Stimulated activated CD4-positive, alpha-beta T cell treated with anti-CD3 and anti-CD28 coated beads, Interleukin-4, amount 100 ng/mL, for 24 hours (primary cell): ENCODE data around the gene ANKDD1B.
"Not testable (repeated sequence)": the region's sequence is repeated elsewhere in the genome, so short reads cannot be mapped to it uniquely, and the experiment has no call there.

ENCODE experiments used
- DNase-seq: peaks from one replicate; pipeline ENCODE4 v3.0.0-alpha.2; 2020

ANKDD1B gene

GRCh38 chr5:75663579-75664284 is 52.5 kb downstream of the ANKDD1B start:
- DNase-seq: no peak

GRCh38 chr5:75664979-75665378 is 53.7 kb downstream of the ANKDD1B start:
- DNase-seq: no peak

GRCh38 chr5:75666801-75667200 is 55.5 kb downstream of the ANKDD1B start:
- no peak for DNase-seq

GRCh38 chr5:75667586-75667985 is 56.3 kb downstream of the ANKDD1B start:
- DNase-seq: no peak

GRCh38 chr5:75668445-75668844 is 57.2 kb downstream of the ANKDD1B start:
- no peak for DNase-seq

- DNase-seq: peak; percentile 69
Measured at GRCh38 chr5:75668977-75669689, 57.9 kb downstream of the ANKDD1B start.

- no peak for DNase-seq
Measured at GRCh38 chr5:75670577-75670976, 59.3 kb downstream of the ANKDD1B start.

GRCh38 chr5:75671506-75671905 is 60.3 kb downstream of the ANKDD1B start:
- no peak for DNase-seq

GRCh38 chr5:75672616-75673015 is 61.4 kb downstream of the ANKDD1B start:
- DNase-seq: no peak

GRCh38 chr5:75675783-75676182 is 64.5 kb downstream of the ANKDD1B start:
- DNase-seq: no peak

GRCh38 chr5:75677607-75678006 is 66.4 kb downstream of the ANKDD1B start:
- DNase-seq: no peak

GRCh38 chr5:75678155-75678554 is 66.9 kb downstream of the ANKDD1B start:
- DNase-seq: no peak

GRCh38 chr5:75681125-75681830 is 70.0 kb downstream of the ANKDD1B start:
- no peak for DNase-seq

GRCh38 chr5:75685141-75685540 is 73.9 kb downstream of the ANKDD1B start:
- no peak for DNase-seq

GRCh38 chr5:75686480-75686879 is 75.2 kb downstream of the ANKDD1B start:
- DNase-seq: no peak

- DNase-seq: no peak
Measured at GRCh38 chr5:75690669-75691068, 79.4 kb downstream of the ANKDD1B start.

- DNase-seq: no peak
Measured at GRCh38 chr5:75694781-75695180, 83.5 kb downstream of the ANKDD1B start.

- not testable (repeated sequence) for DNase-seq
Measured at GRCh38 chr5:75695472-75696351, 84.5 kb downstream of the ANKDD1B start.

- DNase-seq: no peak
Measured at GRCh38 chr5:75701856-75702255, 90.6 kb downstream of the ANKDD1B start.

GRCh38 chr5:75706016-75706415 is 94.8 kb downstream of the ANKDD1B start:
- no peak for DNase-seq

- DNase-seq: no peak
Measured at GRCh38 chr5:75706775-75707174, 95.5 kb downstream of the ANKDD1B start.

- no peak for DNase-seq
Measured at GRCh38 chr5:75707911-75708509, 96.8 kb downstream of the ANKDD1B start.
